HG03565 (cell line): Measurements from ENCODE around the gene RAD51B.

Experiments used
- ATAC-seq: cut with Tn5 transposase; IDR thresholded peaks from one replicate; pipeline ENCODE4 v1.9.1; 2021; ENCODE audit warnings: mild to moderate bottlenecking, moderate library complexity; ENCODE audit not compliant: unreplicated experiment

Gene RAD51B

DNA sequence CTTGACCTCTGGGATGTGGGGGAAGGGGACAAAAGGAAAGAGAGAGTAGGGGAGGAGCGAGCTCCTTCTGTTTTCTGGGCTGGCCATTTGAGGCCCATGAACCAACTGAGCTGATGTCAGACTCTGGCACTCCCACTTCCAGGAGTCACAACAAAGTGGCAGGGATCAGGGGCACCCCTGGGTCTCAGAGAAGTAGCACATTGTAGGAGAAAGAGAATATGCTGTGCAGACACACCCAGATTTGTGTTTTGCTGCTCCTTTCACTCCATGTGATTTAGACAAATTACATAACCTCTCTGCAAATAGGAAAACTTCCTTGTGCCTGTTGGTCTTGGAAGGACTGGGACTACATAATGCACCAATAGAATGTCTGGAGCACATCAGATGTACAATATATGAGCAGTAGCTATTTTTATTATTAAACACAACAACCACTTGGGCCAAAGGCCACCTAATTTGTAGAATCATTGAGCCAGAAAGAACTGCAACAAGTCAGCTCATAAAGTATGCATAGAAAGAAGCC lies 707.8 kb downstream of the RAD51B start:
- no peak for ATAC-seq

DNA sequence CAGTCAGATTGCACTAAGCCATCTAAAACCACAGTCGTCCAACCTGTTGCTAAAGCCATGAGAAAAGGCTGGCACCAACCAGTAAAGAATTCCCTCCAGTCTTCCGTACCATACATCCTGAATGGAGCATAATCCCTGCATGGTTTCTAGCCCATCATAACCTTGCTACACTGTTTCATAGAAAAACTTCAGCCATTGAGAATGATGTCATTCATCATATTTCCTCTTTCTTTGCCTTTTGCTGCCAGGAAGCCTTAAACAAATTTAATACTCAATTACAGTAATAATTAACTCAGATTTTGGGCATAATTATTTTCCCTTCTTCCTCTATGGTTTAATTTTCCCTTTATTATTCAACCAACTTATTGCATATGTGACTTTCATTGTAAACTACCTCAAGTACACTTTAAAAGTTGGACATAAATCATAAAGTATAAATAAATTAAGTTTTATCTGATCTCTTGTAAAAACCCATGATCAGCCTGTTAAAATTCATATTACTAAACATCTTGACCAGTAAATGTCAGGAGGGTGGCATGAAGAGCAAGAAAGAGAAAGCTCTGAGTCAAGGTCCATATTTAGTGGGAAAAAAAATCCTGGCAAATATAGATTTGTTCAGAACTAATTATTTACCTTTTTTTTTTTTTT lies 708.6 kb downstream of the RAD51B start:
- ATAC-seq: no peak

DNA sequence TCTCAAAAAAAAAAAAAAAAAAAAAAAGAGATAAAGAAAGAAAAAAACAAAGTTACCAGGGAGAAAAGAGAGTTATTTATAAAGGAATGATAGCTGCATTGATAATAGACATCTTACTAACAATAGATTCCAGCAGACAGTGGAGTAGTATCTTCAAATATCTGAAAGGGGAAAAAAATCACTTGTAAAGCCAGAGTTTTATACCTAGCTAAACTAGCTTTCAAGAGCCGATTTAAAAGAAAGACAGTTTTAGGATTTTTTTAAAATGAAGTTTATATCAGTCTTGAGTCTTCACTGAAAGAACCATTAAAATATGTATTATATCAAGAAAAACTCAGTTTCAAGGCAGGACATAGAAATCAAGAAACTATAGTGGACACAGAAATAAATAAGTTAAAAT lies 710.9 kb downstream of the RAD51B start:
- ATAC-seq: no peak

DNA sequence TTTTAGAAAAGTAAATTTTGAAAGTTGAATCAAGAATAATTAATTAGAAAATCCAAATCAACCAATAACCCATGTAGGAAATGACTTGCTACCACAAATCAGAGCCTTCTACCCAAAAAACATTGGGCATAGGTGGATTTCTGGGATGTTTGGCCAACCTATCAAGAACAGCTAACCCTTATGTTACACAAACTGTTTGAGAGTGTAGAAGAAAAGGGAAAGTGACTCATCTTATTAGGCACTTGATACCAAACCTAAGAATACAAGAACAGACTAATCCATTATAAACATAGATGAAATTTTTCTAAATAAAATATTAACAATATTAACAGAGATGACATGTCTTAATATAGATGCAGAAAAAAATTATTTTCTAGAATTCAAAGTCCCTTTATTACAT lies 712.9 kb downstream of the RAD51B start:
- no peak for ATAC-seq

DNA sequence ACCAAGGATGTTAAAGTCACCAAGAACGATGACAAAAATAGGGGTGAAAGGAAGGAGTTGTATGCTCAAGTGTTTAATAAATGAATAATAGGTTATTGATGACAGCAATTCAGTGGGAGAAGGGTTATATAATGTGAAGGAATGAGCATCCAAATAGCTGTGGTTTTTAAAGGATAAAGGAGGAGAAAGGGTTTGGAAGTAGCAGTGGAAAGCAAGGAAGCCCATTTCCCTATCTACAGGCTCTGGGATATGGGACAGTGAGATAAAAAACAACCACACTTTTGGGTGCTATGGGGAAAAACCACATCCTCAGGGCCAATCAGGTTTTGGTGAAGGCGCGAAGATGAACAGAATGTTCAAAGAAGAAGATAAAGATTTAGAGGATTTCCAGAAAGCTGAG lies 714.7 kb downstream of the RAD51B start:
- ATAC-seq: no peak

DNA sequence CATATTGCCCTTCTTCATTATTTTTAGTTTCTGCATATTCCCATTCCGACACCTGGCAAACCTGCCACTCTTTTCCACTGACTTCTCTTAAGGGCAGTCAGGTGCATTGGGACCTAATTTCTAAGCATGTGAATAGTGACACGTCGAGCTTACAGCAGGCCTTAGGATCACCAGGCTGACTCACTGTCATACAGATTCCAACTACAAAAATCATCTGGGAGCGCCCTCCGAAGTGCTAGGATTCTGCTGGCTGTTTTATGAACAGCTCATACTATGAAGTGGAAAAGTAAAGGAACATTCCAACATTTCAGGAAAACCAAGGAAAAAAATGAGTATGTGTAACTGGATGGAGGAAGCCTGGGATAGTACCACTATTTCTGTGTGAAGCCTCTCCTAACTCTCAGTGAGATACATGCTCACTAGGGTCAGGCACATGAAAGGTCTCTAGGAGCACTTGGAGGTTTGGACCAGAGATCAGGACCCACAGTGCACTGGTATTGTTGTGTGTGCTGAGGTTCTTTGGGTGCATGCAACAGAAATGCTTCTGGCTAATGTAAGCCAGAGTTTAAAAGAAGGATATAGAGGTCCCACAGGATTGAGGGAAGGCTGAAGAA lies 715.9 kb downstream of the RAD51B start:
- ATAC-seq: no peak

DNA sequence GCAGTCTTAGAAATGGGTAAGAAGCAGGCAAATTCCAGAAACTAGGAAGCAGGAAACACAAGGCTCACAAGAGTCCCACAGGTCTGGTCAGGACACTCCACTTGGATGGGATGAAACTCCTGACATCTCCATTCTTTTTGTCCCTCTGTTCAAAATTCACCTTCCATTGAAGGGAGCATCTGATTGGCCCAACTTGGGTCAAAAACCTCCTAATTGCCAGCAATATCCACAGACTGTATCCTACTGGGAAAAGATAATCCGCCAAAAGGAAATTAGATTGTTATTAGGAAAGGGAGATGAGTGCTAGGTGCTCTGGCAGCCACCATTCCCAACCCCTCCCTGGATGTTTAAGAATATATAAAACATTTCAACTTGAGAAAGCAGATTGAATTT lies 716.4 kb downstream of the RAD51B start:
- no peak for ATAC-seq

DNA sequence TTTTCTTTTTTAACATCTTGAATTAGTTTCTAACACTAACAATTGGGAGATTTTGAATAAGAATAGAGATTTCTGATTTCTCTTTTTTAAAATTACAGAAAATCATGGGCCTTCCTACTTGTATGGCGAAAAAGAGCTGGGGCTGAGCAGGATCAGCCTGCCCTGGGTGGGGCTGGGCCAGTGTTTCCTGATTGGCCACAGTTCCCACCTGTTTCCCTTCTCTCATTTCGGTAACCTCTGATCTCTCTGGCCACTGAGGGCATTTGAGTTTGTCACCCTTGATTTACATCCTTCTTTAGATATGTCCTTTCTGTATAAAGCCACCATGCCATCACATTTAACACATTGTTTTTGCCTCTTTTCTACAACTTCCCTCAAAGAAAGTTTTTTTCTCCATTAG lies 719.1 kb downstream of the RAD51B start:
- ATAC-seq: no peak

DNA sequence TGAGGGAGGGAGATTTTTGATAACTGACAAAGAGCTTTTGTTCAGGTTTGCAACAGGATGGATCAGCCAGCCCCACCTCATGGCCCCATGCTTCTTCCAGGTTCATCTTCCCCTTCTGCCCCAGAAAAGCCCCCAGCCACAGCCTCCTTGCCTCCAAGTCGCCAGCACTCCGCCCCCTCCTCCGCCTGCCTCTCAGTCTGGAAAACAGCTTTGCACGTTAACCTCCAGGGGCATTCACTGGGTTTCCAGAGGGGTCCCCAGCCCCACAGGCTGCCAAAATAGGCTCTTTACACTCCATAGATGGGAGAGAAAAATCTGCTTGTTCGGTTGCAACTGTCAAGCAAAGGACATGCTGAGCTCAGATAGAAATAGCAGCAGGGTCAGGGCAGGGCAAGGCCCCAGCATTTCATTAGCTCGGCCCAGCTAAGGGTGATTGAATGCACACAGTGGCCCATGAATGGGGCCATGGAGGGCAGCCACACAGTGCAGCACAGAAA lies 719.7 kb downstream of the RAD51B start:
- ATAC-seq: no peak

DNA sequence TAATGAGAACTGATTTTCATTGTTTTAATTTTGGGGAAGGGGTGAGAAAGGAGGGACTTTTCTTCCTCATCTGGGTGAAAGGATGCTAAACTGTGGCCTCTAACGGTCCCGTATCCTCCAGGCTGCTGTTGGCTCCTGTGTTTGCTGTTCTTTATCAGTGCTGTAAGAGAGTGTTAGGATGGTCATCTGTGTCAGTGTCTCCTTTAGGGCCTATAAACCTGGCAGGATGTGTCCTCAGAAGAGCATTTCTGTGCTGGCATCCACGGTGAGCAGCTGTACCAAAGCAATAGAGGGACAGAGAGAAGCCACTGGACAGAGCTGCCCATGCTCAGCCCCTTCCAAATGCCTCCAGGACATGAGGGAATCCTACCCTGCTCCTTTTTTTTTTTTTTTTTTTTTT lies 720.2 kb downstream of the RAD51B start:
- ATAC-seq: no peak

DNA sequence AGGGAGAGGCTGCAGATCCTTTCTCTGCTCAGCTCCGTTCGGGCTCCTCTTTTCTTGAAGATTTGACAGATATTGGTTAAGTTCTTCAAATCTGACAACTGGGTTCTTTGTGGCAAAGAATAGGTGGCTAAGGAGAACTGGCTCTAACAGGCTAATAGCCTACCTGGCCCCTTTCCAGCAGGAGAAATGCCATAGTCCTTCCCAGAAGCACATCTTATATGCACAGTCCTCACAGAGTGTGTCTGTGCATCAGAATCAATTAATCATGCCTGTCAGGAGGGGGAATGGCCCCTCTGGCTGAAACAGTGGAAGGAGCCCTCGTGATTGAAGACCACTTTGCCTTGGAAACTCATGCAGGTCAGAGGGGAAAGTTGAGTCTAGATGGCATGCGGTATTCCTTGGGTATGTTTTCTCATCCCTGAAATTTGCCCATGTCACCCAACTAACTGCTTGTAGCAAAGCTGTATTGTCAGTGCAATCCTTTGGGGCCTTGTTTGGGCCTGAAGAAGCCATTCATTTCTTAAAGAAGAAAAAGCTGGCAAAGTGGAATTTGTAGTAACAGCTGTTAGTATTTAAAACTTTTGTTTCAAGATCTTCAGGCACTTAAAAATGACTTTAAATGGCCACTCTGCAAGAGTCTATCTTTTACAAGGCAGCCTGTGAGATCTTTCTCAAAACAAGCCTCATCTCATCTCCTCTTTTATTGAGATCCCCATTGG lies 721.8 kb downstream of the RAD51B start:
- ATAC-seq: no peak

DNA sequence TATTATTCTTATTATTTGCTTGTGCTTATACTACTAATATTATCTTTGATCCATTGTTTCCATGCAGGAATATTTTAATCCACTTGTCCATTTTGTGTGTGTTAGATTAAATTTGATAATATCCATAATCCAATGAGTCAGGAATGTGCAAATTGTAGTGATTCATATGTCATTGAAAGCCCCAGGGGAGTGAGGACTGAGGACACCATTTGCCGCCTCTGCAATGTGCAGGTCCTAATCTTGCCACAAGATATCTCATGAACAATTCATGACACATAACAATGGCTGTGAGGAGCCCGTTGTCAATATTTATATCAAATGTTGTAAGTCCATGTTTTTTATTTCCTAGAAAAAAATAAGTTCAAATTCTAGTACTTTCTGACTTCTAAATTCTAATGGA lies 722.8 kb downstream of the RAD51B start:
- ATAC-seq: no peak

DNA sequence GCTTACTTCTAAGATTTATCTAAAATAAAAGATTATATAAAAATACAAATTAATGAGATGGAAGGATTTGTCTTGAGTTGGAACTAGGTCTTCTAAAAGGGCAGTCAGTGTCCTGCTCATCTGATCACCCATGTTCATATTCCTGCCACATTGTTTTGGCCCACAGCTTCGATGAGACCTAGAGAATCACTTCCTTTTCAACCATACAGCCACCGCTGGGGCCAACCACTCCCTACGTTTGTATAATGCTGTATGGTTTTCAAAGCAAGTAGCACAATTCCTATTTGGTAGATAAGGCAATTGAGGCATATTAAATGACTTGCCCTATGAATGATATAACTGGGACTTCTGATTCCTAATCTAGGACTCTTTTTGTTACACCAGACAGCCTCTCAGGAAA lies 723.9 kb downstream of the RAD51B start:
- no peak for ATAC-seq

DNA sequence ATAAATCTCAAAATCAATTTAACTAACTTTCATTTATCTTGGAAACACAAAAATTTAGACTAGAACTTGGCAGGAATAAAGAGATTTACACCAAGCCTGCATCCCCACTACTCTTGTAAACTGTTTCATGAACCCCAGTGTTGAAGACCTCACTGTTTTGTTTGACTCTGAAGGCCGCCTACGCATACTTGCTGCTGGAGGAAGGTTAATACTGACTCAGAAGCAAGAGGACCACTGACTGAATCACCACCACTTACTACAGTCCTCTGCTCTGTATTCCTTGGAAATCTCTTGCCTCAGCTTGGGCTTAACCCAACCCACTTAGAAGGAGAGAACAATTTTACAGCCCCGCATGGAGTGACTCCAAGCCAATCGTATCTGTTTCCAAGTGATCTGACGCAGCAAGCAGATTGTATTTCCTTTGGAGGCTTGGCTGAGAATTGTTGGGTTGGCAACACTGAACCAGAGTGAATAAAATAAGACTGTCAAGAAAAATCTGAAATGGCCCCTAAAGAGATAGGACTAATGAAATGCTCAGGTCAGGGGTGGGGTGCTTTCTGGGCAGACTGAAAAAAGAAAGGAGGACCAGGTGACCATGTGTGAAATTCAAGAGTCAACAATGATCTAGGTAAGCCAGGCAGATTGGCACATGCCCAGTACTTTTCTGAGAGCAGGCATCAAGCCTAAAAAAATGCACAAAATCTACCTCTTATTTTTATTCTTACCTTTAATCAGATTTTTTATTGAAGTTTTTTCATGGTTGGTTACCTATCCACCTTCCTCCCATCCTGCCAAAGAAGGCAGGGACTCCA lies 724.7 kb downstream of the RAD51B start:
- ATAC-seq: no peak

DNA sequence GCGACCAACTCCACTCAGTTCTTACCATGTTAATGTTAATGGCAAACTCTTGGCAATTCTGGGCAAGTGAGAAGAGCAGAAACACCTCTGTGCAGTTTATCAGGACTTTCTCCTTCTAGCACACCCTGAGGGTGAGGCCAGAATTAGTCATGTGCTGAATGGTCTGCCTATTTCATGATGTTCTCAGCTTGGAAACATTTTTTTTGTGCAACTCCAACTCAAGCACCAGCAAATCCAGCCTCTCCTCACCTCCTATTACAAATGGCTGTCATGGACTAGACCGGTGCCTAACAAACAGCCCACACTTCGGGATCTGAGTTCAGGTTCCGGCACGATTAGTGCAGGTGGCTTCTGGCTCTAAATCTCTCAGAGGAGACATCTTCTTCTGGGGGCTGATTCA lies 727.3 kb downstream of the RAD51B start:
- ATAC-seq: no peak

DNA sequence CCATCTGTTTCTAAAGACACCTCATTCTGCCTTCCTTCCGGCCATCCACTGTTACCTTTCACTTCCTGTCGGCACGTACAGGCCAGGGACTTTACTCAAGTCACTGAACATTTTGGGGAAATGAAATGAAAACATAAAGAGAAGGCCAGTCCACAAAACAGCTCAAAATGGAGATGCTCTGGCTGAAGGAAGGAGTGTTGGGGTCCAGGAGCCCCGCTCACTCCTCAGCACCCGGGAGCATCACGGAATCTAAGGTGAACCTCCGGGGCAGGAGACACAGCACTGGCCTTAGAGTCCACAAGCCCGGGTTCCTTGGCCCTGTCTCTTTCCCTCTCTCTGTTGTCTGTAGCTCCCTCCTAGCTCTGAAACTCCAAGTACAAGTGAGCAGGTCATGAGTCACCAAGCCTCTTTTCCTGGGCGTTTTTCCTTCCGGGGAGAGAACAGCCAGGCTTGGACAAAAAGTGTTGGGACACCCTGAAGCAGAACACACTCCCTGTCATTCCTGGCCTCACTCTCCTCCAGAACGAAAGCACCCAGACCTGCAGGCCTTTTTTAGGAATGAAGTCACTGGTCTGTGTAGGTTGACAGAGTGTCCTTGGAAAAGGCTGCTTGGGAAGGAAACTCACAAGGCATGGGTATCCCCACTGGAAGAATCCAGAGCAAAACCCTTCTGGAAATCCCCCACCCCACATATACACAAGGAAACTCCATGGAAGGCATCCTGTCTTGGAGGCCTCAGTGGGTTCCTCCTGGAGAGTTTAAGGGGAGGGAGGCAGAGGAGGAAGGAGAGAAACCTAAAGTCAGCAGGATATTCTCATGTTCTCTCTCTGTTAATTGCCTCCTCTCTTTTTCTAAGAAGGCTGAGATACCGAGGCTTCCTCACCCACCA lies 728.0 kb downstream of the RAD51B start:
- ATAC-seq: no peak

DNA sequence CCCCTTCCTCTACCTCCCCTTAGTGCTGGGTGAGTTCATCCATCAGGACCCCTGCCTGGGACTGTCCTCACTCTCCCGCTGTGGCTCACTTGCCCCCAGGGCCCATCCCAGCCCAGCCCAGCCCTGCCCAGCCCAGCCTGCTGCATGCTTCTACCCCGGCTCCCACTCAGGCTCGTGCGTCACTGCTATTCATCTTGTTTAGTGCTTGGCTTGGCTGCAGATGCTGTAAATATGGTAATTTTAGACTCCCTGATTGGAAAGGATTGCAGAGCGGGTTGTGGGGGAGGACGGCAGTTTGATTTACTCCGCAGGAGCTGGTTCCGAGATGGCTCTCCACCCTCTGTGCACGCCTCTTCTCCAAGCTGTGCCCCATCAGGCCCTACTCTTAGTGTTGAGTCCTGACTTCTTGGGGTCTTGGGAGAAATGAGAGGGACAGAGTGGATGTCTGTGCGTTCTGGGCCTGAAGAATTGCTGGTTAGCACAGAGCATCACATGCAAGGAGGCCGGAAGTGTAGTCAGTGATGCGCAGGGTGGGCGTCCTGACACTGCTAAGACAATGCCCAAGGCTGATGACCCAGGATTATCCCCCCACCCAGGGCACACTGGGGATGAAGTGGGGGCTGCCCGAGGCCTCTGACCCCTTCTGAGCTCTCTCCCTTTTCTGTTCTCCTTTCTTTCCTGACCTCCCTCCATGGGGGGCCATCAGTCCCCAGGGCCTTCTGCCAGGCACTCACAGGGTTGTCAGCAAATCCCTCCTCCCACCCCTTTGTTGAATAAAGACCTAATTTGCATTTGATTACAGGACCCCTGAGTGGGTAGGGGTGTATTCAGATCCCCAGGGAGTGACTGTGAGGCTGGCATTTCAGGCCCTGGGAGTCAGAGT lies 728.9 kb downstream of the RAD51B start:
- ATAC-seq: no peak

DNA sequence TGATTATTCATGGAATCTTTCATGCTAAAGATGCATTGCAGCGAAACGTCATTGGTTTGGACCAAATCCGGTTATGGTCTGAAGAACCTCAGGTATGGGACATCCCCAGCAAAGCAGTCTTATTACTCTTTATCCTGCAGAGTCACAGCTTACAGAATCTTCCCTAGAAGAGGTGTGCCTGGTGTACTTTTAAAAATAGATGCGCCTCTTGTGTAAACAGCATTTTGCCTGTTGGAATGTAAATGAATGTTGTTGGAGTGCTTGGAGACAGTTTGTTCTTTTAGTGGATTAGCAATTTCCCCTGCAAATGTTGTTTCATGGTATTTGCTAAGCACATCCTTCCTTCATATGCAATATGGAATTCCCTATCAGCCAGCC lies 730.7 kb downstream of the RAD51B start:
- no peak for ATAC-seq

DNA sequence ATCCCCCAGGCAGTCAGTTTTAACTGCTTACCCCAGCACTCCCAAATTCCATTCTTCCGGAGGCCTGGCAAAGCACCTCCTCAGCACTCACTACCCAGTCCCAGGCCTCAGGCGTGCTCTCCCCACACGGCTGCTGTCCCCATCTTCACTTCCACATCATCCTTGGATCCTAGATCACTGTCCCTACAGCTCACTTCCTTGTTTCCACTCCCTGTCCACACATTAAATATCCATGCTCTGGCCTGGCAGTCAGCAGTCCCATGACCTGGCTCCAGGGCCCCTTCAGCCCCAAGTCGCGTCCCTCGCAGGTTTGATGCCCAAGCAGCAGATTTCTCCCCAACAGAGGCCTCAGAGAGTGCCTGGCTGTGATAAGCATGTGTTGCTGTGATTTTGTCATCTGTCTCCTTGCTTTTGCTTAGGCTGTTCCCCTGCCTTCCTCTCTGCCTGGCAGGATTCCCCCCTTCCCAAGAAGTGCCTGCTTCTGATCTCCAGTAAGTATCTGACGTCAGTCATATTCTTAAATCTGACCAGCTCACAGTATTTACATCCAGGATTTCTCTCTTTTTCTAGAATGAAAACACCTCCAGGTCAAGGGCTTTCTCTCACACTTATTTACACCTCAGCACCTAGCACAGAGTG lies 731.6 kb downstream of the RAD51B start:
- no peak for ATAC-seq
